ENCODE data around the gene OCLN.

DNA sequence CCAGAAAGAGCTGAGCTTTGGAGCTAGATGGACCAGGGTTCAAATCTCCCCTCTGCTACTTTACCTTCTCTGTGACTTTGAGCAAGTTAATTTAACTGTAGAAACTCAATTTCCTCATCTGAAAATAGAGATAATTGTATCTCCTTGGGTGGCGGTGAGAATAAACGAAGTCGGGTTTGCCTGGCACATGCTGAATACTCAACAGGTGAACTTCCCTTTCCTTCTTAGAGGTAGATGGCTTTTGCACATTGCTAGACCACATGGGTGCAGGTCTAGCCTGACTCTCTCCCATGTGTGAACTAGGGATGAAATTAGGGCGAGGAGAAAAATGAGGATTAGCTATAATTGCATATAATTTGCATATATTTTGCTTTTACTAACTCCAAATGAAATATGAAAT, 36.0 kb downstream of the OCLN start:
- TF ChIP-seq CTCF (conservative IDR thresholded peaks at IDR 0.05) (no peak), EZH2 (IDR thresholded peaks at IDR 0.05; ENCODE audit: low read depth) (no peak)
